ENCODE data around the gene COMMD9. TPM values are rescaled to one million over a fixed set of nuclear protein-coding genes. Genes with fewer than 3 reads are reported as not detected.

COMMD9 gene
- total RNA-seq, 1 donor from 2014 or later: 38.1 TPM

DNA sequence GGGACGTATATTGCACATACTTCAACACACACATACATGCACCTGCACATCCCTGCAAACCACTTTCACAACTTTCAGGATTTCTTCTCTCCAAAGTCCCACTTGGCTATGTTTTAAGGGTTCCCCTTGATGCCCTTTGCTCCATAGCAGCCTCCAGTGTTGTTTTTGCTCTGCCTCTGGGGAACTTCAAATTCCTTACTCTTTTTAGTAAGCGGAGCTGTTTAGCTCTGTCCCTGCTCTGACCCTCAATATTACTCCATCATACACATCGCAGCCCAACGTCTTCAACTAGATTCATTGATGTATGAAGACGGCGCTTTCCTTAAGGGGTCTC, 25.2 kb upstream of the COMMD9 start:
- H3K27ac ChIP-seq (ENCODE audit: low read depth, low read length): no peak overlapping the region
- H3K27me3 ChIP-seq (ENCODE audit: control insufficient read depth in 3 of 3, insufficient read depth in 3 of 3, low read length in 3 of 3): peaks cover 0 to 4% (median 0%) of the 10 kb centered on the region in 3 donors
- H3K9me3 ChIP-seq (ENCODE audit: control insufficient read depth in 3 of 3, low read length in 3 of 3): no peaks in the 10 kb centered on the region
- H3K36me3 ChIP-seq (ENCODE audit: control insufficient read depth in 3 of 3, insufficient read depth in 3 of 3, low read length in 3 of 3): no peaks in the 10 kb centered on the region
- H3K4me1 ChIP-seq (ENCODE audit: control insufficient read depth in 3 of 3, insufficient read depth in 3 of 3, low read length in 3 of 3): peaks cover 0 to 7% (median 3%) of the 10 kb centered on the region in 3 donors
- H3K9ac ChIP-seq (ENCODE audit: low read depth in 1 of 3, low read length in 3 of 3): no peak overlapping the region
- peak overlapping the region in 1 of 3 donors; percentile 14 for H3K4me3 ChIP-seq (ENCODE audit: low read length in 3 of 3)

DNA sequence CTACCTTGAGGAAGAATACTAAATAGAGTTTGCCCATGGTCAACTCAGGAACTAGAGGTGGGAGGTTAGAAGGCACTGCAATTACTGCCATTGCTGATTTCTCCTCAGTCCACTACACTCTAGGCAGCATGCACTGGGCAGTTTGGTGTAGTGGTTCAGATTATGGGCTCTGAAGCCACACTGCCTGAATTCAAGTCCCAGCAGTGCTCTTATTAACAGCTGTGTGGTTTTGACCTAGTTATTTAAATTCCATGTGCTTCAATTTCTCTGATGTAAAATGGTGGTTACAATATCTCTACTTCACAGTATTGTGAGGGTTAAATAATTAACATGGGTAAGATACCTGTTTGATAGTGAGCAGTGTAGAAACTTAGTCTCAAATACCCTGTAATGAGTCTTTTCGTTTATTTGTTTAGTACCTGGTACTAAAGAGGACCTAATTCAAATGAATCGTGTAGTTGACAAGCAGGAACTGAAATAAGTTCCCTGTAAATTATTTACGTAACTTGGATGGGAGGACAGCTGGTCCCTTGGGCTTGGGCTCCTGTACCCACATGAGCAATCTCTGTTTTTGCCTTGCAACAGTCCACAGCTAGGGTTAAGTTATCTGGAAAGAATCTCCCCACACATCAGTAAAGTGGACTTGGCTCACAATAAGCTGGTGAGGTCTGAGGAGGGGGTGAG, 24.7 kb upstream of the COMMD9 start:
- H3K4me3 ChIP-seq (ENCODE audit: low read length in 3 of 3): no peak overlapping the region
- H3K36me3 ChIP-seq (ENCODE audit: control insufficient read depth in 3 of 3, insufficient read depth in 3 of 3, low read length in 3 of 3): no peaks in the 10 kb centered on the region
- no peak overlapping the region for H3K9ac ChIP-seq (ENCODE audit: low read depth in 1 of 3, low read length in 3 of 3)
- H3K9me3 ChIP-seq (ENCODE audit: control insufficient read depth in 3 of 3, low read length in 3 of 3): no peaks in the 10 kb centered on the region
- H3K27me3 ChIP-seq (ENCODE audit: control insufficient read depth in 3 of 3, insufficient read depth in 3 of 3, low read length in 3 of 3): peaks cover 0 to 4% (median 0%) of the 10 kb centered on the region in 3 donors
- H3K4me1 ChIP-seq (ENCODE audit: control insufficient read depth in 3 of 3, insufficient read depth in 3 of 3, low read length in 3 of 3): peaks cover 0 to 7% (median 3%) of the 10 kb centered on the region in 3 donors
- no peak overlapping the region for H3K27ac ChIP-seq (ENCODE audit: low read depth, low read length)

DNA sequence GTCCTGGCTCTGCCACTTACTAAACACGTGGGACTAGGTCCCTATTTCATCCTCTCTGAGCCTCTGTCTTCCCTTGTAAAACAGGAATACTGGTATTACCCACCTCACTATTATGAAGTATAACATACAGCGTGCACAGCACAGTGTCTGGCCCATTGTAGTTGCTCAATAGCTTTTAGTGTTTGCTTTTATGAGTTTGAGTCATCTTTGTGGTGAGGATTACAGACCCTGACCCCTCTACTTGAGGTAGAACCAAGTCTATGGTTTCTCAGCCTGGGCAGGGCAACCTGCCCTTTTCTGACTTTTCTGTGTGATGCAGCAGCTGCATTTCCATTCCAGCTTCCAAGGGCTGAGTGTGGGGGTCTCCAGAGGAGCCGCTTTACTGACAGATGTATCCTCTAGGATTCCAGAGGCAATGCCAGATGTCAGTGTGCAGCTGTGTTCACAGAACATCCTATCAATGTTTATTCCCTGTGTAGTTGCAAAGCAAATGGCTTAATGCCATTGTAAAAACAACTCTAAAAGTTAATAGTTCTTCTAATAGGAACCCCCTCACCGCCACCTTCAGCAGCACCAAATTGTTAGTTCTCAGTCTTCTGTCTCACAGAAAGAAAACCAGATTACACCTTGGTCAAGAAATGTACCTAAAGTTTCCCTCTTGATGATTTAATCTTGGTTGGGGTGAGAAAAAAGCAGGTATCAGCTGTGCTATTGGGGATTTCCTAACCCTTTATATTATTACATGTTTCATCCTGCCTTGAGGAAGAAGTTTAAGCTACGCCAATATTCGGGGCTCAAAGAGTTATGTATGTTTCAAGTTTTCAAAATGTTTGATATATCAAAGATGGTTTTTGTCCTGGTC, 23.6 kb upstream of the COMMD9 start:
- Histone ChIP-seq H3K4me1 (ENCODE audit: control insufficient read depth in 3 of 3, insufficient read depth in 3 of 3, low read length in 3 of 3) (peaks cover 0 to 7% (median 3%) of the 10 kb centered on the region in 3 donors), H3K27ac (ENCODE audit: low read depth, low read length) (no peak overlapping the region), H3K27me3 (ENCODE audit: control insufficient read depth in 3 of 3, insufficient read depth in 3 of 3, low read length in 3 of 3) (peaks cover 0 to 4% (median 0%) of the 10 kb centered on the region in 3 donors), H3K9me3 (ENCODE audit: control insufficient read depth in 3 of 3, low read length in 3 of 3) (no peaks in the 10 kb centered on the region), H3K4me3 (ENCODE audit: low read length in 3 of 3) (no peak overlapping the region), H3K36me3 (ENCODE audit: control insufficient read depth in 3 of 3, insufficient read depth in 3 of 3, low read length in 3 of 3) (no peaks in the 10 kb centered on the region), H3K9ac (ENCODE audit: low read depth in 1 of 3, low read length in 3 of 3) (no peak overlapping the region)

- Histone ChIP-seq H3K4me3 (ENCODE audit: low read length in 3 of 3) (no peak overlapping the region), H3K4me1 (ENCODE audit: control insufficient read depth in 3 of 3, insufficient read depth in 3 of 3, low read length in 3 of 3) (peaks cover 0 to 7% (median 3%) of the 10 kb centered on the region in 3 donors), H3K9me3 (ENCODE audit: control insufficient read depth in 3 of 3, low read length in 3 of 3) (no peaks in the 10 kb centered on the region), H3K27ac (ENCODE audit: low read depth, low read length) (no peak overlapping the region), H3K36me3 (ENCODE audit: control insufficient read depth in 3 of 3, insufficient read depth in 3 of 3, low read length in 3 of 3) (no peaks in the 10 kb centered on the region), H3K27me3 (ENCODE audit: control insufficient read depth in 3 of 3, insufficient read depth in 3 of 3, low read length in 3 of 3) (peaks cover 0 to 4% (median 0%) of the 10 kb centered on the region in 3 donors), H3K9ac (ENCODE audit: low read depth in 1 of 3, low read length in 3 of 3) (no peak overlapping the region)
Observed at GRCh38 chr11:36311926-36312595, 22.8 kb upstream of the COMMD9 start.

DNA sequence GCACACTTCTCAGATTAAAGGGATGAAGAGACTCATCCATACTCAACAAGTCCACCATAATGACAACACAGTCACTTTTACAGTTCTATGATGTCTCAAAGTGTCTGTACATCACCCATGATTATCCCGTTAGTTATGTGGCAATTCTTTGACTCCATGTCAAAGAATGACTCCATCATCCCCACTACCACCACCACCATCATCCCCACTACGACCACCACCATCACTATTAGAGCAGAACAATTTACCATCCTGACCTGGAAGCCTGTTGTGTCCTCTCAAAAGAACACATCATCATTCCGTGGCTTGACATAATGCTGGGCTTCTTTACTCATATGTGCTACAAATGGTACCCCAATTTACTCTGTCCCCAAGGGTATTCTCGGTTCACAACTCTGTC, 20.6 kb upstream of the COMMD9 start:
- H3K36me3 ChIP-seq (ENCODE audit: control insufficient read depth in 3 of 3, insufficient read depth in 3 of 3, low read length in 3 of 3): no peaks in the 10 kb centered on the region
- no peak overlapping the region for H3K4me3 ChIP-seq (ENCODE audit: low read length in 3 of 3)
- no peak overlapping the region for H3K9ac ChIP-seq (ENCODE audit: low read depth in 1 of 3, low read length in 3 of 3)
- H3K9me3 ChIP-seq (ENCODE audit: control insufficient read depth in 3 of 3, low read length in 3 of 3): no peaks in the 10 kb centered on the region
- peaks cover 0 to 7% (median 3%) of the 10 kb centered on the region in 3 donors for H3K4me1 ChIP-seq (ENCODE audit: control insufficient read depth in 3 of 3, insufficient read depth in 3 of 3, low read length in 3 of 3)
- peaks cover 0 to 4% (median 0%) of the 10 kb centered on the region in 3 donors for H3K27me3 ChIP-seq (ENCODE audit: control insufficient read depth in 3 of 3, insufficient read depth in 3 of 3, low read length in 3 of 3)
- H3K27ac ChIP-seq (ENCODE audit: low read depth, low read length): no peak overlapping the region

DNA sequence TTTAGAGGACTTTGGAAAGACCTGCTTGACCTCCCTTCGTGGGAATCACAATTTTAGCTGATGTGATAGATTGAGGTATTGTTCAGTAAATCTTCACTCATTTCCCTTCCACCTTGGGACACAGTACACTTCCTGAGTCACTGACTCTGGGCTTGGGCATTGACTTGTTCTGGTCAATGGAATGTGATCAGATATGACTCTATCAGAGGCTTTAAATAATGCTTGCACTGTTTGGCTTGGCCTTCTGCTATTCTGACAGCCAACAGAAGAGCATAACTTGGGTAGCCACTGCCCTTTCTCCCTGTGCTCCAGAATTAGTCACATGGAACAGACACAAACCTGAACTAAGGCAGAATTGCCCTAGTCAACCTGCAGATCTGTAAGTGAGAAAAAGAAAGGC, 19.4 kb upstream of the COMMD9 start:
- H3K27me3 ChIP-seq (ENCODE audit: control insufficient read depth in 3 of 3, insufficient read depth in 3 of 3, low read length in 3 of 3): peaks cover 0 to 3% (median 0%) of the 10 kb centered on the region in 3 donors
- peaks cover 0 to 3% (median 1%) of the 10 kb centered on the region in 3 donors for H3K4me1 ChIP-seq (ENCODE audit: control insufficient read depth in 3 of 3, insufficient read depth in 3 of 3, low read length in 3 of 3)
- no peak overlapping the region for H3K9ac ChIP-seq (ENCODE audit: low read depth in 1 of 3, low read length in 3 of 3)
- no peak overlapping the region for H3K27ac ChIP-seq (ENCODE audit: low read depth, low read length)
- H3K36me3 ChIP-seq (ENCODE audit: control insufficient read depth in 3 of 3, insufficient read depth in 3 of 3, low read length in 3 of 3): no peaks in the 10 kb centered on the region
- no peak overlapping the region for H3K4me3 ChIP-seq (ENCODE audit: low read length in 3 of 3)
- no peaks in the 10 kb centered on the region for H3K9me3 ChIP-seq (ENCODE audit: control insufficient read depth in 3 of 3, low read length in 3 of 3)

DNA sequence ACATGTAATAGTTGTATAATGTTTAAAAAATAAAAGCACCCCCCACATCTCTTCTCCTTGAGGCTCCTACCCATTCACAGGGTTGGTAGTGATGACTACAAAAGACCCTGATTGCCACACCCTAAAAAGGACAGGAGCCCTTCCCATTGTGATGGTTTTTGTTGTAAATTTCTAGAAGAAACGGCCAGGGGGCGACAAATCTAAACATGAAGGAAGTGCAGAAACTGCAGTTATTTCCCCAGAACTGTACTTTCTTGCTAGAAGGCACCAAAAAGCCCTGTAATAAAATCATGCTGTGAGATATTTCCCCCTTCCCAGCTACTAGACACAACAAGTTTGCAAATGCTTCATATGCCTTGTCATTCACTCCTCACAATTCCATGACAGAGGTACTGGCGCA, 17.7 kb upstream of the COMMD9 start:
- Histone ChIP-seq H3K9ac (ENCODE audit: low read depth in 1 of 3, low read length in 3 of 3) (no peak overlapping the region), H3K9me3 (ENCODE audit: control insufficient read depth in 3 of 3, low read length in 3 of 3) (no peaks in the 10 kb centered on the region), H3K27me3 (ENCODE audit: control insufficient read depth in 3 of 3, insufficient read depth in 3 of 3, low read length in 3 of 3) (no peaks in the 10 kb centered on the region), H3K4me3 (ENCODE audit: low read length in 3 of 3) (no peak overlapping the region), H3K36me3 (ENCODE audit: control insufficient read depth in 3 of 3, insufficient read depth in 3 of 3, low read length in 3 of 3) (no peaks in the 10 kb centered on the region), H3K27ac (ENCODE audit: low read depth, low read length) (no peak overlapping the region), H3K4me1 (ENCODE audit: control insufficient read depth in 3 of 3, insufficient read depth in 3 of 3, low read length in 3 of 3) (no peaks in the 10 kb centered on the region)

DNA sequence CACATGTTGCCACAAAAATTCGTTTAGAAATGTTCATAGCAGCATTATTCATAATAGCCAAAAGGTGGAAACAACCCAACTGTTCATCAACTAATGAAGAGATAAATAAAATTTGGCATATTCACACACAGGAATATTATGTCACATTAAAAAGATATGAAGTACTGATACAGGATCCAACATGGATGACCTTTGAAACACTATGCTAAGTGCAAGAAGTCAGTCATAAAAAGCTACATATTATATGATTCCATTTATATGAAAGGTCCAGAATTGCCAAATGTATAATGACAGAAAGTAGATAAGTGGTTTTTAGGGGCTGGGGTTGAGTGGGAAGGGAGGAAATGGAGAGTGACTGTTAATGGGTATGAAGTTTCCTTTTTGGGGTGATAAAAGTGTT, 15.8 kb upstream of the COMMD9 start:
- Histone ChIP-seq H3K9me3 (ENCODE audit: control insufficient read depth in 3 of 3, low read length in 3 of 3) (no peaks in the 10 kb centered on the region), H3K9ac (ENCODE audit: low read depth in 1 of 3, low read length in 3 of 3) (no peak overlapping the region), H3K27ac (ENCODE audit: low read depth, low read length) (no peak overlapping the region), H3K36me3 (ENCODE audit: control insufficient read depth in 3 of 3, insufficient read depth in 3 of 3, low read length in 3 of 3) (no peaks in the 10 kb centered on the region), H3K4me3 (ENCODE audit: low read length in 3 of 3) (no peak overlapping the region), H3K27me3 (ENCODE audit: control insufficient read depth in 3 of 3, insufficient read depth in 3 of 3, low read length in 3 of 3) (no peaks in the 10 kb centered on the region), H3K4me1 (ENCODE audit: control insufficient read depth in 3 of 3, insufficient read depth in 3 of 3, low read length in 3 of 3) (peaks cover 0 to 7% (median 5%) of the 10 kb centered on the region in 3 donors)

GRCh38 chr11:36304351-36304750, 15.1 kb upstream of the COMMD9 start:
- H3K27ac ChIP-seq (ENCODE audit: low read depth, low read length): no peak overlapping the region
- peaks cover 0 to 7% (median 5%) of the 10 kb centered on the region in 3 donors for H3K4me1 ChIP-seq (ENCODE audit: control insufficient read depth in 3 of 3, insufficient read depth in 3 of 3, low read length in 3 of 3)

DNA sequence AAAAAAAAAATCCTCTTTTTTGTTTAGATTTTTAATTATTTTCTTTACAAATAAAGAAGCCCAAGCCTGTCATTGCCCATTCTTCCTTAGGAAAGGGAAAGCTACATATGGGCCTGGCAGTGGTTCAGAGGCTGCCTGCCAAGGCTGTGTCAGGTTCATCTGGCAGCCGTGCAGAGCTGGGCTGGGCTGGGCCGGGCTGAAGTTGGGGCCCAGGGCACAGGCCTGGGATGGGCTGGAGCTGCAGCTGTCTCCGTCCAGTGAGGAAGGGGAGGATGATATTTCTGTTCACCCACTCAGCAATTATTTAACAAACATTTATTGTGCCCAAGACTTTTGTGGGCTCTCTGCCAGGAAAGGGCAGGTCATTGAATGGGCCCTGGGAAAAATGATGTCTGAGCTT, 11.4 kb upstream of the COMMD9 start:
- no peaks in the 10 kb centered on the region for H3K9me3 ChIP-seq (ENCODE audit: control insufficient read depth in 3 of 3, low read length in 3 of 3)
- H3K27ac ChIP-seq (ENCODE audit: low read depth, low read length): no peak overlapping the region
- H3K36me3 ChIP-seq (ENCODE audit: control insufficient read depth in 3 of 3, insufficient read depth in 3 of 3, low read length in 3 of 3): no peaks in the 10 kb centered on the region
- H3K27me3 ChIP-seq (ENCODE audit: control insufficient read depth in 3 of 3, insufficient read depth in 3 of 3, low read length in 3 of 3): no peaks in the 10 kb centered on the region
- no peak overlapping the region for H3K4me3 ChIP-seq (ENCODE audit: low read length in 3 of 3)
- peaks cover 0 to 7% (median 5%) of the 10 kb centered on the region in 3 donors for H3K4me1 ChIP-seq (ENCODE audit: control insufficient read depth in 3 of 3, insufficient read depth in 3 of 3, low read length in 3 of 3)
- no peak overlapping the region for H3K9ac ChIP-seq (ENCODE audit: low read depth in 1 of 3, low read length in 3 of 3)

More at GRCh38 chr11:36304351-36304750, 15.1 kb upstream of the COMMD9 start:
- Histone ChIP-seq H3K27me3 (ENCODE audit: control insufficient read depth in 3 of 3, insufficient read depth in 3 of 3, low read length in 3 of 3) (no peaks in the 10 kb centered on the region), H3K36me3 (ENCODE audit: control insufficient read depth in 3 of 3, insufficient read depth in 3 of 3, low read length in 3 of 3) (no peaks in the 10 kb centered on the region), H3K4me3 (ENCODE audit: low read length in 3 of 3) (no peak overlapping the region), H3K9ac (ENCODE audit: low read depth in 1 of 3, low read length in 3 of 3) (no peak overlapping the region), H3K9me3 (ENCODE audit: control insufficient read depth in 3 of 3, low read length in 3 of 3) (no peaks in the 10 kb centered on the region)
